Central memory CD8-positive, alpha-beta T cell (primary cell): ENCODE data around the gene KRTAP9-3.
"Not testable (repeated sequence)": the region's sequence is repeated elsewhere in the genome, so short reads cannot be mapped to it uniquely, and the experiment has no call there.

ENCODE experiments used
- ATAC-seq: fragments of 150-1000 bp; cut with Tn5 transposase; replicated peaks from 2 replicates; pipeline ENCODE4 v1.10.0; 2022; ENCODE audit warnings: mild to moderate bottlenecking, moderate FRiP score, moderate number of reproducible peaks; ENCODE audit not compliant: poor library complexity, severe bottlenecking; ENCODE audit errors: extremely low read depth
- DNase-seq, 2 donors: peaks; one replicate each; pipeline ENCODE4 v3.0.0; 2021; ENCODE audit warnings: low spot score in 2 of 2
- H3K27ac Mint-ChIP-seq: one replicate; pipeline ENCODE4 v1.8.0; 2022; ENCODE audit warnings: low read depth, mild to moderate bottlenecking, moderate library complexity, mixed read lengths
- H3K27me3 Mint-ChIP-seq: one replicate; pipeline ENCODE4 v1.8.0; 2022; ENCODE audit warnings: mixed read lengths
- H3K36me3 Mint-ChIP-seq: one replicate; pipeline ENCODE4 v1.8.0; 2022; ENCODE audit warnings: mild to moderate bottlenecking, moderate library complexity, mixed read lengths; ENCODE audit not compliant: insufficient read depth
- H3K4me1 Mint-ChIP-seq: one replicate; pipeline ENCODE4 v1.8.0; 2022; ENCODE audit warnings: mixed read lengths
- H3K4me3 Mint-ChIP-seq: one replicate; pipeline ENCODE4 v1.8.0; 2022; ENCODE audit warnings: mild to moderate bottlenecking, moderate library complexity, mixed read lengths
- H3K9me3 Mint-ChIP-seq: one replicate; pipeline ENCODE4 v1.8.0; 2022; ENCODE audit warnings: mixed read lengths

KRTAP9-3 gene

DNA sequence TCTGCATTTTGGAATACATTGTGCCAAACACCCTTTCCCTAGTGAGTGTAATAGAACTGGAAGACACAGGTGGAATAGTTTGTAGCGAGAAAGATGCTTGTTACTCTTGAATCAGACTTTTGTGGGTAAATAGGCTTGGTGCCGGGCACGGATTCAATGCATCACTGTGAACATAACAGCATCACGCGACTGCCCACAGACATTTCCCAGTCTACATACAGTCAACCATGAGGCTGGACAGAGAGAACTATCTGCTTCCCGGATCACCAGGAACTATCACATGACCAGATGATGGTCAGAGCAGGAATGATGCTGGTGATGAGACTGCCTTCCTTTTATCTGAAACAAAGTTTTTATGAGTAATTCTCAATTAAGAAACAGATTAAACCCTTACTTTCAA lies 6.2 kb upstream of the KRTAP9-3 start:
- no peak overlapping the region for H3K4me3 Mint-ChIP-seq
- DNase-seq (no peak), ATAC-seq (no peak)
- H3K27ac Mint-ChIP-seq, result no peak overlapping the region
- no peaks in the 10 kb centered on the region for H3K9me3 Mint-ChIP-seq
- peaks cover 2% of the 10 kb centered on the region for H3K36me3 Mint-ChIP-seq
- H3K27me3 Mint-ChIP-seq, result peaks cover 26% of the 10 kb centered on the region
- no peaks in the 10 kb centered on the region for H3K4me1 Mint-ChIP-seq

DNA sequence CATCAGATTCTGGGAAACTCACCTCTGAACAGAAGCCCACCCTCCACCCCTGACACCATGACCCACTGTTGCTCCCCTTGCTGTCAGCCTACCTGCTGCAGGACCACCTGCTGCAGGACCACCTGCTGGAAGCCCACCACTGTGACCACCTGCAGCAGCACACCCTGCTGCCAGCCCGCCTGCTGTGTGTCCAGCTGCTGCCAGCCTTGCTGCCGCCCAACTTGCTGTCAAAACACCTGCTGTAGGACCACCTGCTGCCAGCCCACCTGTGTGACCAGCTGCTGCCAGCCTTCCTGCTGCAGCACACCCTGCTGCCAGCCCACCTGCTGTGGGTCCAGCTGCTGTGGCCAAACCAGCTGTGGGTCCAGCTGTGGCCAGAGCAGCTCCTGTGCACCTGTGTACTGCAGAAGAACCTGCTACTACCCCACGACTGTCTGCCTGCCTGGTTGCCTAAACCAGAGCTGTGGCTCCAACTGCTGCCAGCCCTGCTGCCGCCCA lies 5.6 kb upstream of the KRTAP9-3 start, which contains the start of gene KRTAP9-2:
Gene KRTAP9-2, plus strand, starts transcription at position 51 of the 498 bp plus-strand sequence. Its CDS starts 7 bp downstream, at position 58.
- H3K4me1 Mint-ChIP-seq, H3K27ac Mint-ChIP-seq, H3K4me3 Mint-ChIP-seq, DNase-seq, H3K9me3 Mint-ChIP-seq, H3K36me3 Mint-ChIP-seq, ATAC-seq: not testable (repeated sequence)
- peaks cover 26% of the 10 kb centered on the region for H3K27me3 Mint-ChIP-seq

DNA sequence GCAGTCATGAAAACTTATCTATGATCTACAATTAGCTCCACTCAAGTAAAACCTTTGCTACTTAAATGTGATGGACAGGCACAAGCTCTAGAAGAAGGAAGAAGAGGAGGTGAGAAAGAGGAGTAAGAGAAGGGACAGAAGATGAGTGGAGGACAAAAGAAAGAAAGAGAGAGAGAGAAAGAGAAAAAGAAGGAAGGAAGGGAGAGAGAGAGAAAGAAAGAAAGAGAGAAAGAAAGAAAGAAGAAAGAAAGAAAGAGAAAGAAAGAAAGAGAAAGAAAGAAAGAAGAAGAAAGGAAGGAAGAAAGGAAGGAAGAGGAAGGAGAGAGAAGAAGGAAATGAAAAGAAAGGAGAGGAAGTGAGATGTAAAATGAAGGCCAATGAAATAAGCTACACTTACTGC lies 2.2 kb upstream of the KRTAP9-3 start:
- no peak for ATAC-seq
- no peaks in the 10 kb centered on the region for H3K9me3 Mint-ChIP-seq
- H3K4me1 Mint-ChIP-seq, result no peaks in the 10 kb centered on the region
- no peak for DNase-seq
- H3K36me3 Mint-ChIP-seq, result peaks cover 2% of the 10 kb centered on the region
- H3K4me3 Mint-ChIP-seq, result no peak overlapping the region
- H3K27ac Mint-ChIP-seq, result no peak overlapping the region
- peaks cover 42% of the 10 kb centered on the region for H3K27me3 Mint-ChIP-seq

DNA sequence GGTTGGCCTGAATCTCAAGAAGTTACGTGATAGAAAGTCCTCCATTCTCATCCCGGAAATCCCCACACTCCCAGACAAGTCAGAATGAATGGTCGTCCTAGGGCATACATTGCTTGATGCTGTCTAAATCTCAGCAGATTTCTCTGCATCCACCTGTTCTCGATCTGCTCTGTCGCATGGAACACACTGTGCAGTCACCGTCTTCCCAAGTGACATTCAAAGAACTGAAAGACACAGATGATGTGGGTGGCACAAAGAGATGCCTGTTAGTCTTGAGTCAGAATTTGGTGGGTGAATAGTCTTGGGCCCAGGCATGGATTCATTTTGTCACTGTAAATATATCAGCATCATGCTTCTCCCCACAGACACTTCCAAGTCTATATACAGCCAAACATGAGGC lies 518 bp upstream of the KRTAP9-3 start:
- no peak overlapping the region for H3K27ac Mint-ChIP-seq
- H3K9me3 Mint-ChIP-seq, result no peaks in the 10 kb centered on the region
- peaks cover 56% of the 10 kb centered on the region for H3K27me3 Mint-ChIP-seq
- ATAC-seq, result no peak
- peaks cover 2% of the 10 kb centered on the region for H3K36me3 Mint-ChIP-seq
- no peaks in the 10 kb centered on the region for H3K4me1 Mint-ChIP-seq
- no peak overlapping the region for H3K4me3 Mint-ChIP-seq
- no peak for DNase-seq

DNA sequence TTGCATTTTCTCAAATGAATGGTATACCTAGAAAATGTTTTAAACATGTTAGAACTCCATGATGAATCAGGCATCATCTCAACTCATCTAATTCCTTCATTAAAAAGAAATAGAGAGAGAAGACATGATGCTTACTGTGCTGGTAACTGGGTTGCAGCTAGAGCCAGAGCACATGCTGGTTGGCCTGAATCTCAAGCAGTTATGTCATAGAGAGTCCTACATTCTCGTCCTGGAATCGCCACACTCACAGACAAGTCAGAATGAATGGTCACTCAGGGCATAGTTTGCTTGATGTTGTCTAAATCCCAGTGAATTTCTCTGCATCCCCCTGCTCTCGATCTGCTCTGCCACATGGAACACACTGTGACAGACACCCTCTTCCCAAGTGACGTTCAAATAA lies 4.9 kb downstream of the KRTAP9-3 start:
- peaks cover 60% of the 10 kb centered on the region for H3K27me3 Mint-ChIP-seq
- H3K4me3 Mint-ChIP-seq, H3K36me3 Mint-ChIP-seq, ATAC-seq, H3K4me1 Mint-ChIP-seq, H3K27ac Mint-ChIP-seq, H3K9me3 Mint-ChIP-seq, DNase-seq: not testable (repeated sequence)

DNA sequence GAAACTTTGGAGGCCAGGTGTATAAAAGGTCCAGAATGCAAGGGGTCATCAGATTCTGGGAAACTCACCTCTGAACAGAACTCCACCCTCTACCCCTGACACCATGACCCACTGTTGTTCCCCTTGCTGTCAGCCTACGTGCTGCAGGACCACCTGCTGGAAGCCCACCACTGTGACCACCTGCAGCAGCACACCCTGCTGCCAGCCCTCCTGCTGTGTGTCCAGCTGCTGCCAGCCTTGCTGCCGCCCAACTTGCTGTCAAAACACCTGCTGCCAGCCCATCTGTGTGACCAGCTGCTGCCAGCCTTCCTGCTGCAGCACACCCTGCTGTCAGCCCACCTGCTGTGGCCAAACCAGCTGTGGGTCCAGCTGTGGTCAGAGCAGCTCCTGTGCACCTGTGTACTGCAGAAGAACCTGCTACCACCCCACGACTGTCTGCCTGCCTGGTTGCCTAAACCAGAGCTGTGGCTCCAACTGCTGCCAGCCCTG lies 5.7 kb downstream of the KRTAP9-3 start, which contains the start of gene KRTAP9-8:
Gene KRTAP9-8, plus strand, starts transcription at position 51 of the 489 bp plus-strand sequence. Its CDS starts 53 bp downstream, at position 104.
- not testable (repeated sequence) for H3K27ac Mint-ChIP-seq, DNase-seq, ATAC-seq, H3K4me3 Mint-ChIP-seq, H3K36me3 Mint-ChIP-seq, H3K9me3 Mint-ChIP-seq, H3K4me1 Mint-ChIP-seq
- H3K27me3 Mint-ChIP-seq, result peaks cover 56% of the 10 kb centered on the region

DNA sequence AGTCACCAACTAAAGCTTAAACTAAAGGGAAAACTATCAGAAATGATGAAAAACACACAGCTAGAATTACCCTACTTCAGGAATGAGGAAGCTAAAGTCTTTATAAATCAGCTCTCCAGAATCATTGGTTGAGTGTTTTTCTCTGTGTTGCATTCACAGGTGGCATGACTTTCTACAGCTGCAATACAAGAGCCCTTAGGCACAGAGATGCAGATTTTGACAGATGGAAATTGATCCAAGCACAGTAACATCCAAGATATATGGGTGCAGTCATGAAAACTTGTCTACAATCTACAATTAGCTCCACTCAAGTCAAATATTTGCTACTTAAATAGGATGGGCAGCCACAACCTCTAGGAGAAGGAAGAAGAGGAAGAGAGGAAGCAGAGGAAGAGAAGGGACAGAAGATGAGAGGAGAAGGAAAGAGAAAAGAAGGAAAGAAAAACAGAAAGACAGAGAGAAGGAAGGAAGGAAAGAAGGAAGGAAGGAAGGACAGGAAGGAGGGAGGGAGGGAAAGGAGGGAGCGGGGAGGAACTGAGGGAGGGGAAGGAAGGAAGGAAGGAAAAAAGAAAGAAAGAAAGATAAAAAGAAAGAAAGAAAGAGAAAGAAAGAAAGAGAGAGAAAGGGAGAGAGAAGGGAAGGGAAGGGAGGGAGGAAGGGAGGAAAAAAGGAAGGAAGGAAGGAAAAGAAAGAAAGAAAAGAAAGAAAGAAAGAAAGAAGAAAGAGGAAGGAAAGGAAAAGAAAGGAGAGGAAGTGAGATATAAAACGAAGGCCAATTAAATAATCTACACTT lies 14.9 kb downstream of the KRTAP9-3 start:
- H3K9me3 Mint-ChIP-seq, DNase-seq, H3K27ac Mint-ChIP-seq, H3K36me3 Mint-ChIP-seq, H3K4me1 Mint-ChIP-seq, ATAC-seq, H3K4me3 Mint-ChIP-seq: not testable (repeated sequence)
- peaks cover 22% of the 10 kb centered on the region for H3K27me3 Mint-ChIP-seq

DNA sequence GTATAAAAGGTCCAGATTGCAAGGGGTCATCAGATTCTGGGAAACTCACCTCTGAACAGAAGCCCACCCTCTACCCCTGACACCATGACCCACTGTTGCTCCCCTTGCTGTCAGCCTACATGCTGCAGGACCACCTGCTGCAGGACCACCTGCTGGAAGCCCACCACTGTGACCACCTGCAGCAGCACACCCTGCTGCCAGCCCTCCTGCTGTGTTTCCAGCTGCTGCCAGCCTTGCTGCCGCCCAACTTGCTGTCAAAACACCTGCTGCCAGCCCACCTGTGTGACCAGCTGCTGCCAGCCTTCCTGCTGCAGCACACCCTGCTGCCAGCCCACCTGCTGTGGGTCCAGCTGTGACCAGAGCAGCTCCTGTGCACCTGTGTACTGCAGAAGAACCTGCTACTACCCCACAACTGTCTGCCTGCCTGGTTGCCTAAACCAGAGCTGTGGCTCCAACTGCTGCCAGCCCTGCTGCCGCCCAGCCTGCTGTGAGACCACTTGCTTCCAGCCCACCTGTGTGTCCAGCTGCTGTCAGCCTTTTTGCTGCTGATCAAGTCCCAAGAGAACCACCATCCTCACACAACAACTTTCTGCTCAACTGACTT lies 17.5 kb downstream of the KRTAP9-3 start, which contains the start of gene KRTAP9-4:
Gene KRTAP9-4, plus strand, starts transcription at position 51 of the 604 bp plus-strand sequence. Its CDS starts 34 bp downstream, at position 85.
- H3K4me3 Mint-ChIP-seq, H3K36me3 Mint-ChIP-seq, DNase-seq, H3K4me1 Mint-ChIP-seq, ATAC-seq, H3K27ac Mint-ChIP-seq, H3K9me3 Mint-ChIP-seq: not testable (repeated sequence)
- H3K27me3 Mint-ChIP-seq, result peaks cover 38% of the 10 kb centered on the region

DNA sequence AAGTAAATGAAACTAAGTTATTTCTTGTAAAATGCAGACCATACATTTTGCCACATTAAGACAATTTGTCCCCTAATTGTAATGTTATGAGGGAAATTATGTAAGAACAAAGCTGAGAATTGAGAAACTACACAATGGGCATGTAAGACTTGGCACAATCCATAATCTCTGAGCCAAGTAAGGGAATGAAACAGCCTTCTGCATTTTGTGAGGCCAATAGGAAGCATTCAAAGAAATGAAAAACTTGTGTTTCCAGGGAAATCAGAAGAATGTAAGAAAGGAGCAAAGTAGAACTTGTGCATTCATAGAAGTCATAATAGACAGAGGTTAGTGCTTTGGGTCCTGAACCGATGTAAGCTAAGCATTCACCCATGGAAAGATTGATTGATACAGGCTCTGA lies 19.0 kb downstream of the KRTAP9-3 start:
- H3K9me3 Mint-ChIP-seq, result no peaks in the 10 kb centered on the region
- DNase-seq (no peak), ATAC-seq (no peak)
- no peak overlapping the region for H3K27ac Mint-ChIP-seq
- H3K4me1 Mint-ChIP-seq, result no peaks in the 10 kb centered on the region
- H3K27me3 Mint-ChIP-seq, result peaks cover 48% of the 10 kb centered on the region
- H3K4me3 Mint-ChIP-seq, result no peak overlapping the region
- peaks cover 1% of the 10 kb centered on the region for H3K36me3 Mint-ChIP-seq

DNA sequence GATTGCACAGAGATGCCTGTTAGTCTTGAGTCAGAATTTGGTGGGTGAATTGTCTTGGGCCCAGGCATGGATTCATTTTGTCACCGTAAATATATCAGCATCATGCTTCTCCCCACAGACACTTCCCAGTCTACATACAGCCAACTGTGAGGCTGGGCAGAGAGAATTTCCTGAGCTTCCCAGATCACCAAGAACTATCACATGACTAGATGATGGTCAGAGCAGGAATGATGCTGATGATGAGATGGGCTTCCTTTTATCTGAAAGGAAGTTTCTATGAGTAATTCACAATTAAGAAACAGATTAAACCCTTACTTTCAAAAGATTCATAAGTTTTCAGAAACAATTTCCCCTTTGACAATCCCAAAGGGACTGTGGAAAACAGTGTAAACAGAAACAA lies 22.6 kb downstream of the KRTAP9-3 start:
- Mint-ChIP-seq H3K9me3 (no peaks in the 10 kb centered on the region), H3K27ac (no peak overlapping the region), H3K36me3 (peaks cover 1% of the 10 kb centered on the region), H3K27me3 (peaks cover 82% of the 10 kb centered on the region), H3K4me3 (no peak overlapping the region), H3K4me1 (no peaks in the 10 kb centered on the region)
- DNase-seq (no peak), ATAC-seq (no peak)

DNA sequence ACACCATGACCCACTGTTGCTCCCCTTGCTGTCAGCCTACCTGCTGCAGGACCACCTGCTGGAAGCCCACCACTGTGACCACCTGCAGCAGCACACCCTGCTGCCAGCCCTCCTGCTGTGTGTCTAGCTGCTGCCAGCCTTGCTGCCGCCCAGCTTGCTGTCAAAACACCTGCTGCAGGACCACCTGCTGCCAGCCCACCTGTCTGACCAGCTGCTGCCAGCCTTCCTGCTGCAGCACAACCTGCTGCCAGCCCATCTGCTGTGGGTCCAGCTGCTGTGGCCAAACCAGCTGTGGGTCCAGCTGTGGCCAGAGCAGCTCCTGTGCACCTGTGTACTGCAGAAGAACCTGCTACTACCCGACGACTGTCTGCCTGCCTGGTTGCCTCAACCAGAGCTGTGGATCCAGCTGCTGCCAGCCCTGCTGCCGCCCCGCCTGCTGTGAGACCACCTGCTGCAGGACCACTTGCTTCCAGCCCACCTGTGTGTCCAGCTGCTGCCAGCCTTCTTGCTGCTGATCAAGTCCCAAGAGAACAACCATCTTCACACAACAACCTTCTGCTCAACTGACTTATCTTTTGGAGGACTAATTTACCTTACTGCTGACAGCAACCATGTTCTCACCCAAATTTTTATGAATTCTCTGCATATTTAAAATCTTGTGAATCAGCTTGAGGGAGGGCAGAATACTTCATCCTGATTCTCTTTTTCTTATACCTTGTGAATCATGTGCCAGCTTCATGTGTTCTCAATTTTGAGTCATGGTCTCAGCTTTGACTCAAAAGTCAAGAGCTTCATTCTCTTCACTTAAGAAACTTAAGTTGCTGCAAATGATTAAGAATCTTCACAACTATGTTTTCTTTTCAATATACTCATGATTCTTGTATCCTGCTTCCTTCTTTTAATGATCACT lies 23.4 kb downstream of the KRTAP9-3 start, which contains the start of gene KRTAP9-9:
Gene KRTAP9-9, plus strand, starts transcription at position 4 of the 910 bp plus-strand sequence.
- not testable (repeated sequence) for H3K27ac Mint-ChIP-seq, H3K4me1 Mint-ChIP-seq, H3K36me3 Mint-ChIP-seq, H3K4me3 Mint-ChIP-seq, H3K9me3 Mint-ChIP-seq, DNase-seq, ATAC-seq
- peaks cover 82% of the 10 kb centered on the region for H3K27me3 Mint-ChIP-seq

DNA sequence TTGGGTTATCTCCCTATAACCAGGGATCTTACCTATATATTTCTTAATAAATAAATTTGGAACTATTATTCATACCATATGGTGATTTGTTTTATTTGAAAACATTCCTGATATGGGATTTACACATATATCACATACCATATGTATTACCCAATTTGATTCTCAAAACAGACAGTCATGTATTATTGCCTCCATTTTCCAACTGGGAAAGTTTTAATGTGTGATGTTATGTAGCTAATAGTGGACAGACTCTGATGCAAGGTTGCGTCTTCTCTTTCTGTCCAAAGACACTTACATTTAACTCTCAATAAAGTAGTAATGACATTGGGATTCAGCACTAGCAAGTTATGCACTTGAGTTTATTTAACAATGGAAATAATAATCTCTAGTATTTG lies 24.0 kb downstream of the KRTAP9-3 start:
- Mint-ChIP-seq H3K27ac (no peak overlapping the region), H3K36me3 (no peaks in the 10 kb centered on the region), H3K9me3 (no peaks in the 10 kb centered on the region), H3K4me3 (no peak overlapping the region), H3K27me3 (peaks cover 82% of the 10 kb centered on the region), H3K4me1 (peaks cover 3% of the 10 kb centered on the region)
- ATAC-seq, result no peak
- DNase-seq, result no peak
